ENCODE data around the gene TAC3. TPM values are rescaled to one million over a fixed set of nuclear protein-coding genes. Genes with fewer than 3 reads are reported as not detected.
"Not testable (repeated sequence)": the region's sequence is repeated elsewhere in the genome, so short reads cannot be mapped to it uniquely, and the experiment has no call there.

Gene TAC3
- total RNA-seq, 1 experiment from 2014 or later = not detected

DNA sequence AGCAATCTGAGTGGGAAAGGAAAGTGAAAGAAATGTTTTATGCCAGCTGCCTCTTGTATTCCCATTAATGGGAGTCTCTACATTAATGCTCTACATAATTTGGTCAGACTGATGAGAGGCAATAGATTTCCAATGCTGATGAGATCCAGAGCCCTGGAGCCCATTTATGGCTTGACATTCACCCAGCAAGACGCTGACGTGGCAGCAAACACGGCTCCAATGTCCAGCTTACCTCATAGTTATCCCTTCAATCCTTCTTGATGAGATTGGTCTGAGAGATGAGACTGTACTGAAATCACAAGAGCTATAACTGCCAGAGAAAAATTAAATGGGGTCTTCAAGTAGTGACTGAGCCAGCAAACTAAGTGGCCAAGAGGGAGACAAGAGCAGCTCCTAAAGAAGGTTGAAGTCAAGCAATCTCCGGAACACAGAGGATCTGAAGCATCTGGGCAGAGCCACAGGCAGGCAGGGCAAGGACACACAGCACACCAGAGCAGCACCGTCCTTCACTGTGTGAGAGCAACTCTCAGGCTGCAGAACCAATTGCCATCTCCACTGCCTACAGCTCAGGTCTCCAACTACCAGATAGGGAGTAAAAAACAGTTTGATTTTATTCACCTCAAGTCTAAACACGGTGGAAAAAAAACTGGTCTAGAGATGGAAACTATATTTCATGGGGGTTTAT, 40.9 kb upstream of the TAC3 start:
- H3K36me3 ChIP-seq (ENCODE audit: low read depth, low read length) = peaks cover 35% of the 10 kb centered on the region
- intact Hi-C loops (cut with micrococcal nuclease) = no loop called here
- H3K27me3 ChIP-seq (ENCODE audit: low read length) = no peaks in the 10 kb centered on the region
- no peaks in the 10 kb centered on the region for H4K20me1 ChIP-seq (ENCODE audit: low read length)
- POLR2A ChIA-PET (ENCODE audit: unreplicated experiment) = no interaction called here
- DNase-seq (no peak), ATAC-seq (no peak)
- no peaks in the 10 kb centered on the region for H3K9me2 ChIP-seq (replicated peaks; ENCODE audit: low read length)
- H2AFZ ChIP-seq (ENCODE audit: low read length) = no peak overlapping the region
- H3F3A ChIP-seq (ENCODE audit: low read length, unreplicated experiment) = no peaks in the 10 kb centered on the region
- H3K4me1 ChIP-seq (ENCODE audit: insufficient read depth, low read length) = no peaks in the 10 kb centered on the region
- TF ChIP-seq EZH2 (IDR thresholded peaks at IDR 0.05; ENCODE audit: low read length, unreplicated experiment) (no peak), EZH2phosphoT487 (IDR thresholded peaks at IDR 0.05; ENCODE audit: borderline replicate concordance, low read length) (no peak)
- TF ChIP-seq, protein P1, sequence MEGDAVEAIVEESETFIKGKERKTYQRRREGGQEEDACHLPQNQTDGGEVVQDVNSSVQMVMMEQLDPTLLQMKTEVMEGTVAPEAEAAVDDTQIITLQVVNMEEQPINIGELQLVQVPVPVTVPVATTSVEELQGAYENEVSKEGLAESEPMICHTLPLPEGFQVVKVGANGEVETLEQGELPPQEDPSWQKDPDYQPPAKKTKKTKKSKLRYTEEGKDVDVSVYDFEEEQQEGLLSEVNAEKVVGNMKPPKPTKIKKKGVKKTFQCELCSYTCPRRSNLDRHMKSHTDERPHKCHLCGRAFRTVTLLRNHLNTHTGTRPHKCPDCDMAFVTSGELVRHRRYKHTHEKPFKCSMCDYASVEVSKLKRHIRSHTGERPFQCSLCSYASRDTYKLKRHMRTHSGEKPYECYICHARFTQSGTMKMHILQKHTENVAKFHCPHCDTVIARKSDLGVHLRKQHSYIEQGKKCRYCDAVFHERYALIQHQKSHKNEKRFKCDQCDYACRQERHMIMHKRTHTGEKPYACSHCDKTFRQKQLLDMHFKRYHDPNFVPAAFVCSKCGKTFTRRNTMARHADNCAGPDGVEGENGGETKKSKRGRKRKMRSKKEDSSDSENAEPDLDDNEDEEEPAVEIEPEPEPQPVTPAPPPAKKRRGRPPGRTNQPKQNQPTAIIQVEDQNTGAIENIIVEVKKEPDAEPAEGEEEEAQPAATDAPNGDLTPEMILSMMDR (conservative IDR thresholded peaks at IDR 0.05; ENCODE audit: low read depth, low read length) = no peak
- no peaks in the 10 kb centered on the region for H3K79me2 ChIP-seq (ENCODE audit: low read length)
- H3K9ac ChIP-seq (ENCODE audit: low read length) = no peak overlapping the region
- H3K9me3 ChIP-seq (ENCODE audit: low read length) = no peaks in the 10 kb centered on the region
- CTCF ChIA-PET = no interaction called here
- no peak overlapping the region for H3K4me3 ChIP-seq (ENCODE audit: low read length)
- H3K27ac ChIP-seq (ENCODE audit: low read length) = no peak overlapping the region
- BruUV-seq (replicated peaks) = no TSS peak
- no peak overlapping the region for H3K4me2 ChIP-seq (ENCODE audit: low read length)

DNA sequence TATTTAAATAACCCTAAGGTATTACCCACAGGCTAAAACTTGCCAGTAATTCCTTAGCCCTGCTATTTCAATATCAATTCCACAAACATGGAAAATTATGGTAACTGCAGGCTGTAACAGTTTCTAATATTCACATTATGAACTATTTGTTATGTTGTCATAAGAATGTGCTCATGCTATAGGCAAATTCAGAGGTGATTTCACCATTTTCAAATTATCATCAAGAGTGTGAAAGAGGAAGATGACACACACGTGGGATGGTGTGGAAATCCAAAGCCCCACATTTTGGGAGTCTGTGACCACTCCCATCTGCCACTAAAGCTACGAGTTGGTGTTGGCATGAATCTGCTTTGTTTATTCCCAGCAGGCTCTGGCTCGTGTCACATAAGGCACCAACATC, 39.5 kb upstream of the TAC3 start:
- no peaks in the 10 kb centered on the region for H3F3A ChIP-seq (ENCODE audit: low read length, unreplicated experiment)
- H3K9me3 ChIP-seq (ENCODE audit: low read length) = no peaks in the 10 kb centered on the region
- no peaks in the 10 kb centered on the region for H3K79me2 ChIP-seq (ENCODE audit: low read length)
- no peak overlapping the region for H3K27ac ChIP-seq (ENCODE audit: low read length)
- H4K20me1 ChIP-seq (ENCODE audit: low read length) = no peaks in the 10 kb centered on the region
- ATAC-seq (no peak), DNase-seq (no peak)
- ChIA-PET POLR2A (ENCODE audit: unreplicated experiment) (interaction anchor here (0.5 kb wide), 1 partner anchor 24 kb away, joined by 3 read pairs; no protein-coding TSS in a partner anchor), CTCF (no interaction called here)
- TF ChIP-seq, protein P1 (conservative IDR thresholded peaks at IDR 0.05; ENCODE audit: low read depth, low read length) = no peak
- H3K9ac ChIP-seq (ENCODE audit: low read length) = no peak overlapping the region
- H3K36me3 ChIP-seq (ENCODE audit: low read depth, low read length) = peaks cover 35% of the 10 kb centered on the region
- no peak overlapping the region for H3K4me2 ChIP-seq (ENCODE audit: low read length)
- H3K4me3 ChIP-seq (ENCODE audit: low read length) = no peak overlapping the region
- H3K9me2 ChIP-seq (replicated peaks; ENCODE audit: low read length) = no peaks in the 10 kb centered on the region
- BruUV-seq (replicated peaks) = no TSS peak
- H3K4me1 ChIP-seq (ENCODE audit: insufficient read depth, low read length) = no peaks in the 10 kb centered on the region
- no peak overlapping the region for H2AFZ ChIP-seq (ENCODE audit: low read length)
- H3K27me3 ChIP-seq (ENCODE audit: low read length) = no peaks in the 10 kb centered on the region
- intact Hi-C loops (cut with micrococcal nuclease) = no loop called here

DNA sequence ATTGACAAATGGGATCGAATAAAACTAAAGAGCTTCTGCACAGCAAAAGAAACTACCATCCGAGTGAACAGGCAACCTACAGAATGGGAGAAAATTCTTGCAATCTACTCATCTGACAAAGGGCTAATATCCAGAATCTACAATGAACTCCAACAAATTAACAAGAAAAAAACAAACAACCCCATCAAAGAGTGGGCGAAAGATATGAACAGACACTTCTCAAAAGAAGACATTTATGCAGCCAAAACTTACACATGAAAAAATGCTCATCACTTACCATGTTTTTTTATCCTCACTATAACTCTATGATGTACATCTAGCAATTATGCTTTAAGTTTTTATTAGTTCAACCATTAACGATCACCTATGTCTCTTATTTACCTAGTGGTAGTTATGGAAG, 37.6 kb upstream of the TAC3 start:
- H3K4me1 ChIP-seq (ENCODE audit: insufficient read depth, low read length); H2AFZ ChIP-seq (ENCODE audit: low read length); BruUV-seq (replicated peaks); H3K4me3 ChIP-seq (ENCODE audit: low read length); ATAC-seq; H3K9me2 ChIP-seq (replicated peaks; ENCODE audit: low read length); DNase-seq; intact Hi-C loops (cut with micrococcal nuclease); CTCF ChIA-PET; H3K27me3 ChIP-seq (ENCODE audit: low read length); H3F3A ChIP-seq (ENCODE audit: low read length, unreplicated experiment); H3K79me2 ChIP-seq (ENCODE audit: low read length); POLR2A ChIA-PET (ENCODE audit: unreplicated experiment); H3K9ac ChIP-seq (ENCODE audit: low read length); H4K20me1 ChIP-seq (ENCODE audit: low read length); H3K27ac ChIP-seq (ENCODE audit: low read length); H3K9me3 ChIP-seq (ENCODE audit: low read length); H3K4me2 ChIP-seq (ENCODE audit: low read length): not testable (repeated sequence)
- H3K36me3 ChIP-seq (ENCODE audit: low read depth, low read length) = peaks cover 18% of the 10 kb centered on the region; the same call in 1 of the 2 replicates

DNA sequence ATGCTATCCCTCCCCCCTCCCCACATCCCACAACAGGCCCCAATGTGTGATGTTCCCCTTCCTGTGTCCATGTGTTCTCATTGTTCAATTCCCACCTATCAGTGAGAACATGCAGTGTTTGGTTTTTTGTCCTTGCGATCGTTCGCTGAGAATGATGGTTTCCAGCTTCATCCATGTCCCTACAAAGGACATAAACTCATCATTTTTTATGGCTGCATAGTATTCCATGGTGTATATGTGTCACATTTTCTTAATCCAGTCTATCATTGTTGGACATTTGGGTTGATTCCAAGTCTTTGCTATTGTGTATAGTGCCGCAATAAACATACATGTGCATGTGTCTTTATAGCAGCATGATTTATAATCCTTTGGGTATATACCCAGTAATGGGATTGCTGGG, 36.8 kb upstream of the TAC3 start:
- not testable (repeated sequence) for BruUV-seq (replicated peaks)

More for the DNA sequence above, 36.8 kb upstream of the TAC3 start:
- POLR2A ChIA-PET (ENCODE audit: unreplicated experiment); DNase-seq; intact Hi-C loops (cut with micrococcal nuclease); H3K4me1 ChIP-seq (ENCODE audit: insufficient read depth, low read length); H3K9me2 ChIP-seq (replicated peaks; ENCODE audit: low read length); H3K27ac ChIP-seq (ENCODE audit: low read length); H2AFZ ChIP-seq (ENCODE audit: low read length); H3K4me2 ChIP-seq (ENCODE audit: low read length); H3F3A ChIP-seq (ENCODE audit: low read length, unreplicated experiment); H4K20me1 ChIP-seq (ENCODE audit: low read length); H3K9me3 ChIP-seq (ENCODE audit: low read length); H3K4me3 ChIP-seq (ENCODE audit: low read length); H3K79me2 ChIP-seq (ENCODE audit: low read length); H3K9ac ChIP-seq (ENCODE audit: low read length); H3K27me3 ChIP-seq (ENCODE audit: low read length); ATAC-seq; CTCF ChIA-PET: not testable (repeated sequence)
- peaks cover 12% of the 10 kb centered on the region; the same call in 1 of the 2 replicates for H3K36me3 ChIP-seq (ENCODE audit: low read depth, low read length)
